CD4-positive, alpha-beta T cell treated with Interleukin-4 for 4 hours (primary cell): ENCODE measurements around the gene CYP11A1.
A peak's percentile ranks its signal among the peaks of the same experiment; 100 is the strongest.
"Not testable (repeated sequence)": the region's sequence is repeated elsewhere in the genome, so short reads cannot be mapped to it uniquely, and the experiment has no call there.

Experiments used
- DNase-seq: peaks from one replicate; pipeline ENCODE4 v3.0.0-alpha.2; 2020

Gene CYP11A1

GRCh38 chr15:74400313-74400860, 32.9 kb upstream of the CYP11A1 start:
- no peak for DNase-seq

- DNase-seq, result peak; percentile 19
Measured at GRCh38 chr15:74399511-74400312, 32.3 kb upstream of the CYP11A1 start.

DNA sequence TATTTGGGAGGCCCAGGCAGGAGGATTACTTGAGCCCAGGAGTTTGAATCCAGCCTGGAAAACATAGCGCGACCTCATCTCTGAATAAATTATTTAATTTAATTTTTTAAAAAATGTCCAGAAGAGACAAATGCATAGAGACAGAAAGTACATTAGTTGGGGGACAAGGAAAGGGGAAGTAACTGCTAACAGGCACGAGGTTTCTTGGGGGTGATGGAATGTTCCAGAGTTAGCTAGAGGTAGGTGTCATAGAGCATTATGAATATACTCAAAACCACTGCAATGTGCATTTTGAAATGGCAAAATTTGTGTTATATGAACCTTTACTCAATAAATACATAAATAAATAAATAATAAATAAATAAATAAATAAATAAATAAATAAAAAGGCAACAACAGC, 31.7 kb upstream of the CYP11A1 start:
- no peak for DNase-seq

DNA sequence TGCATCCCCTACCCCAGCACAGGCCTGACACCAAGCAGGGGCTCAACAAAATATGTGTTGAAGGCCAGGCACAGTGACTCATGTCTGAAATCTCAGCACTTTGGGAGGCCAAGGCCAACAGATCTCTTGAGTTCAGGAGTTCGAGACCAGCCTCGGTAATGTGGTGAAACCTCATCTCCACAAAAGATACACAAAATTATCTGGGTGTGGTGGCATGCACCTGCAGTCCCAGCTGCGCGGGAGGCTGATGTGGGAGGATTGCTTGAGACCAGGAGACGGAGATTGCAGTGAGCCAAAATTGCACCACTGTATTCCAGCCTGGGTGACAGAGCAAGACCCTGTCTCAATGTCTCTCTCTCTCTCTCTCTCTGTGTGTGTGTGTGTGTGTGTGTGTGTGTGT, 30.7 kb upstream of the CYP11A1 start:
- no peak for DNase-seq

DNA sequence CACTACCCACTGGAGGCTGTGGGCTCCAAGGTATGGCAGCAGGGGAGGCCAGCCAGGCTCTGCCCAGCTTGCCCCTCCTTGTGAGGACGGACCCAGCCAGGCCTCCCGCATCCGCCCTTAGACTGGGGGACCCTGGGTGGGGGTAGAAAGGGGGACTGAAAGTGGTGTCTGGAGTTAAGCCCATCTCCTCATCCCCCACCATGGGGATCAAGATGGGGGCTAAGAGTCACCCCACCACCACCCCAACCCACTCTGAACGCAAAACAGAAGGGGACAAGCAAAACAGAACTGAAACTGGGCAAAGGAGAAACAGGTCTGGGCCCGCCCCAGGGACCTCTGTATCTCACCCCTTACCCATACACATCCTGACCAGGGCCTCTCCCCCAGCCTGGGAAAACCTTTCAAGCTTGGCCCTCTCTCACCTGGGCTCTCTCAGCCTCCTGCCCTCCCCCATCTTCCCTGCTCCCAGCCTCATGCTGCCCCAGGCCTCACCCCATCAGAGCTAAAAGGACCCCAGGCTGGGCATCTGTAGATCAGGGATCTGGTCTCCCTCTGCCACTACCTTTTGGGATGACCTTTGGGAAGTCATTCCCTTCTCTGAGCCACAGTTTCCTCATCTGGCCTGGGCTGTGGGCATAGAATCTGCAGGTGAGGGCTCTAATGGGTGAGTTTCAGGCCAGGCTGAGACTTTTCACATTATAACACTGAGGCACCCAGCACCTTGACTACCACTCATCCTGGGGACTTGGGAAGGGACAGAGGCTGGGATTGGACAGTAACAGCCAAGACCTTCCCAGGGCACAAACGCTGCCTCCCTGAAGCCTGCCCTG, 30.0 kb upstream of the CYP11A1 start:
- DNase-seq, result no peak

- no peak for DNase-seq
Measured at GRCh38 chr15:74396445-74397238, 29.2 kb upstream of the CYP11A1 start.

DNA sequence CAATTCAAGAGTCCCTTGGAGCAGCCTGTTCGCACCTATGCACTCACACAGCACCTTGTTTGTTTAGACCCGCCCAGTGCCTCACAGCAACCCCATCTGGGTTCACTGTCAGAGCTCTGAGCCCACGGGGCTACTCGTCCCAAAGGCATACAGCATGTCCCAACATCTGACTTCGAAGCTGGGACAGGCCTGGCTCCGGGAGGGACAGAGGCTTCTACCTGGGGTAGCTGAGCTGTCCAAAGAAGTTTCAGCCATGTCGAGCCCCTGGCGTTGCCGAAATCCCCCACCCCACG, 28.6 kb upstream of the CYP11A1 start:
- no peak for DNase-seq

- DNase-seq, result no peak
Measured at GRCh38 chr15:74395319-74396145, 28.1 kb upstream of the CYP11A1 start.

- no peak for DNase-seq
Measured at GRCh38 chr15:74394090-74394846, 26.8 kb upstream of the CYP11A1 start.

DNA sequence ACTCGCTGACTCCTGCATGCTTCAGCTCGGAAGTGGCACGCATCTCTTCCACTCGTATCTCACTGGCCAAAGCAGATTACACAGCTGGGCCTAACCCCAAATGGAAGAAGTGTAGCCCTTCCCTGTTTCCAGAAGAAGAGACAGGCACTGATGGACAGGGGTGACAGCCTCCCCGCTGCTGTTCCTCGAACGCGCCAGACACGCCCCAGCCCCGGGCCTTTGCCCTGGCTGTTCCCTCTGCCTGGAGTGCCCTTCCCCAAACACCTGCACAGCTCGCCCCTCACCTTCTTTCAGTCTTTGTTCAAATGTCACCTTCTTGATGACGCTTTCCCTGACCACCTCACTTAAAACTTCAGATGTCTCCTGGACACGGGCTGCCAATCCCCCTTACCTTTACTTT, 26.0 kb upstream of the CYP11A1 start:
- no peak for DNase-seq

GRCh38 chr15:74392902-74393301, 25.5 kb upstream of the CYP11A1 start:
- DNase-seq, result no peak

DNA sequence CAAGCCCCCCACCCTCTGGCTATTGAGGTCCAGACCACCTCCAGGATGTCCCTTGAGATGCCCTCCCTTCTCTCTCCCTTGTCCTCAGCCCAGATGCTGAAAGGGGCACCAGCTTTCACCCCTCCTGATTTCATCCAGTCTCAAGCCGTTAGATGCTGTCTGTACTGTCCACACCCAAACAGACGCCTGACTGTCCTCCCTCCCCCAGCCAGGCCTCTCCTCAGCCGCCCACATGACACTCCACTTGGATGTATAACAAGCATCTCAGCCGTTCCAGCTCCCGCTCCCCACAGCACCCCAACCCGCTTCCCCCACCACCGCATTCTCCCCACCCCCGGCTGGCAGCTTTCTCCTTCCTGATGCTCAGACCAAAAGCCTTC, 25.0 kb upstream of the CYP11A1 start:
- DNase-seq, result no peak

GRCh38 chr15:74391582-74392450, 24.4 kb upstream of the CYP11A1 start:
- DNase-seq, result no peak

DNA sequence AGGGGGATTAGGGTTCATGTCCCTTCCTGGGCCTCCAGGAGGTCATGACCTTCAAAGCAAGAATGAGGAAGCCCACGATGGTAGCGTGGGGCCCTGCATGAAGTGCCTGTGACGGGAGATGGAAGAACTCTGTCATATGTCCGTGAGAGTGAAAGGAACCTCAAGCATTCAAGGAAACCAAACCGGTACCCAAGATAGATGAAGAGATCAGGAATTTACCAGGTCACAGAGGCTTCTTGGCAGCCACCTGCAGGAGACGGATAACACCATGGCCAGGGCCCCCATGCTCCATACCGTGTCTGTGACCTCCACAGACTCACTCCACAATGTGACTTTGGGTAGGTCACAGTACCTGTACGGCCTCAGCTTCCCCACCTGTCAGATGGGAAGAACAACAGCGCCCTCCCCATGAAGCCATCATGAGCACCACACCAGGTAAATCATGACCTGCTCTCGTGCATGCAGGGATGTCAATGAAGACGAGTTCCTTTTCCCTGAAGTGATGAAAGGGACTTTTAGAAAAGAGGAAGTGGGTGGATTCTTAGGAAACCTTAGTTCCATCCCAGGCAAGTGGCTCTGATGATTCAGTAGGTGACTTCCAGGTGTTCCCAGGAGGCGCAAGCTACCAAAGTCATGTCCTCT, 23.3 kb upstream of the CYP11A1 start:
- no peak for DNase-seq

DNA sequence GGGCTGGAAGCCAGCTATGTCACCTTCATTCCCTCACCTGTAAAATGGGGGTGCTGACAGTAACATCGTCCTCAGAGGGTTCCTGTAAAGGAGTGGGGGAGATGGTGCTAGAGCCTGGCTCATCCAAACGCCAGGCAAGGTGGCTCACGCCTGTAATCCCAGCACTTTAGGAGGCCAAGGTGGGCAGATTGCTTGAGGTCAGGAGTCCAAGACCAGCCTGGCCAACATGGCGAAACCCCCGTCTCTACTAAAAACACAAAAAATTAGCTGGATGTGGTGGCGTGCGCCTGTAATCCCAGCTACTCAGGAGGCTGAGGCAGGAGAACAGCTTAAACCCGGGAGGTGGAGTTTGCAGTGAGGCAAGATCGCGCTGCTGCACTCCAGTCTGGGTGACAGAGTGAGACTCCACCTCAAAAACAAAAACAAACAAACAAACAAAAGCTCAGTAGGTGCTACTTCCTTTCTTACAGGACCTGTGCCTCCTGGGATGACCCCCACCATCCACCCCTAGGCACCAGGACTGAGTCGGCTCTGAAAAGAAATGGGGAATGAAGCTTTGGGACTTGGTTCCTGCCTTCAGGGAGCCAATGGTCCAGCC, 22.7 kb upstream of the CYP11A1 start:
- not testable (repeated sequence) for DNase-seq

- no peak for DNase-seq
Measured at GRCh38 chr15:74389241-74390048, 22.0 kb upstream of the CYP11A1 start.

GRCh38 chr15:74388363-74388951, 21.0 kb upstream of the CYP11A1 start:
- DNase-seq, result no peak

DNA sequence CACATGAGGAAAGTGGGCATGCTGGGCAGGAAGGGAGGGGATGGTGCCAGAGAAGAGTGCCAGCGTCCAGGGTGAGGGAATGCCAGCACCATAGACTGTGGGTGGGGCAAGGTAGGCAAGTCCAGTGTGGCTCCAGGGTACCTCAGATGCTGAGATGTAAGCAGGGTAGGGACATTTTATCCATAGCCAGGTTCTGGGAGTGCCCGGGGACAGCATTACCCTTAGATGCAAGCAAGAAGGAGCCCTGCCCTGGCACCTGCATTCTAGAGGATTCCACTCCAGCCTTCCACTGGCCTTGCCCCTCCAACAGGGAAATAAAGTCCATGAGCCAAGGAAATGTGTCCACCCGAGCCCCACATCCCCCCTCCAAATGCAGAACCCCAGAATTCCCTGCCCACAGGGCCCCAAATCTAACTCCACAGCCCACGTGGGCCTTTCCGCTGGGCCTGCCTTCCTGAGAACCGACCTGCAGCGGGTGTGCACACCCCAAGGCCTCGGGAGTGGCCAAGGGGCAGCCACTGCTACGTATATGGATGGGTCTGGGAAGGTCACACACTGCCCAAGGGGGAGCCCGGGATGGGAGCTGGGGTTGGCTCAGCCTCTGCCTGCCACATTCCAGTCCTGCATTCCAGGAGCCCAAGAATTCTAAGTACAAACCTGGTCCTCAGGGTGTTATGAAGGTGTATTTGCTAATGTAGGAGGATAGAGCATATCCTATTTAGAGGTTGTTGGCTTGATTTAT, 20.3 kb upstream of the CYP11A1 start:
- DNase-seq, result no peak
